B cell (primary cell): ENCODE results near the gene PACSIN1. TPM values are rescaled to one million over a fixed set of nuclear protein-coding genes. Genes with fewer than 3 reads are reported as not detected.

Source experiments
- ATAC-seq: fragments of 200-7000 bp; cut with Tn5 transposase; one replicate; pipeline ENCODE4 v1.10.0; 2021; ENCODE audit warnings: low read depth, mild to moderate bottlenecking, moderate number of reproducible peaks, moderate library complexity
- CTCF ChIA-PET: fragments of 350-600 bp; sonication (Branson Sonifier 250); formaldehyde crosslinking; loops from one replicate; lab custom pipeline; 2021; ENCODE audit warnings: antibody characterized with exemption, inconsistent platforms; lab: Charles Lee
- POLR2A ChIA-PET: fragments of 350-600 bp; sonication (Branson Sonifier 250); formaldehyde crosslinking; loops from one replicate; lab custom pipeline; 2021; ENCODE audit warnings: antibody characterized with exemption; lab: Charles Lee
- DNase-seq: peaks from one replicate; pipeline ENCODE4 v3.0.0; 2013
- H2AFZ ChIP-seq: 2 replicates; pipeline ENCODE4 v1.6.1; 2012; ENCODE audit warnings: mild to moderate bottlenecking, low read depth, low read length; ENCODE audit not compliant: insufficient read depth, poor library complexity, severe bottlenecking
- H3K27ac ChIP-seq, 2 donors: 1 replicate in 1 of 2; 2 replicates in 1 of 2; pipeline ENCODE4 v1.5.1; 2012 to 2013; ENCODE audit warnings: low read length in 2 of 2, mild to moderate bottlenecking in 2 of 2, moderate library complexity in 1 of 2
- H3K27me3 ChIP-seq, 4 experiments: fragments of 200-600 bp in 1 of 4; sonication (generic) in 1 of 4; replicated peaks in 1 of 4; 1 replicate in 2 of 4; 2 replicates in 2 of 4; pipeline versions ENCODE4 v1.6.1 to v1.7.0; 2013 to 2016; ENCODE audit warnings: low read length in 3 of 4, mild to moderate bottlenecking in 2 of 4, mixed read lengths in 1 of 4, moderate library complexity in 1 of 4; ENCODE audit not compliant: insufficient read depth in 4 of 4, control insufficient read depth in 3 of 4; ENCODE audit errors: control extremely low read depth in 1 of 4
- H3K36me3 ChIP-seq, 2 experiments: replicated peaks in 1 of 2; 1 replicate in 1 of 2; 2 replicates in 1 of 2; pipeline versions ENCODE4 v1.6.1 to v1.7.1; 2013; ENCODE audit warnings: low read length in 1 of 2; ENCODE audit not compliant: insufficient read depth in 2 of 2, control insufficient read depth in 1 of 2; ENCODE audit errors: control extremely low read depth in 1 of 2, extremely low read depth in 1 of 2
- H3K4me1 ChIP-seq, 2 donors: fragments of 200-600 bp in 1 of 2; sonication (generic) in 1 of 2; 1 replicate in 1 of 2; 2 replicates in 1 of 2; pipeline versions ENCODE4 v1.5.1 to v1.6.1; 2013 to 2017; ENCODE audit warnings: low read length in 2 of 2; ENCODE audit not compliant: control insufficient read depth in 2 of 2, insufficient read depth in 2 of 2
- H3K4me2 ChIP-seq: replicated peaks from 2 replicates; pipeline ENCODE3; 2012; ENCODE audit warnings: mild to moderate bottlenecking, low read depth, low read length; ENCODE audit not compliant: poor library complexity, severe bottlenecking
- H3K4me3 ChIP-seq, 5 experiments: fragments of 200-600 bp in 1 of 5; sonication (generic) in 1 of 5; 1 replicate in 3 of 5; 2 replicates in 2 of 5; pipeline versions ENCODE4 v1.5.1 to v1.7.0; 2011 to 2016; ENCODE audit warnings: low read length in 4 of 5, mild to moderate bottlenecking in 4 of 5, low read depth in 2 of 5, control low read depth in 1 of 5, moderate library complexity in 1 of 5; ENCODE audit not compliant: insufficient read depth in 1 of 5; ENCODE audit errors: control extremely low read depth in 1 of 5, extremely low read depth in 1 of 5
- H3K79me2 ChIP-seq: fragments of 200-600 bp; sonication (generic); one replicate; pipeline ENCODE4 v1.6.0; 2016; ENCODE audit warnings: low read length; ENCODE audit not compliant: control insufficient read depth, insufficient read depth
- H3K9ac ChIP-seq: fragments of 200-600 bp; sonication (generic); 2 replicates; pipeline ENCODE4 v1.6.1; 2017; ENCODE audit warnings: mild to moderate bottlenecking, low read length, moderate library complexity
- H3K9me3 ChIP-seq, 3 donors: one replicate each; pipeline versions ENCODE4 v1.6.1 to v1.7.1; 2013; ENCODE audit warnings: low read length in 2 of 3; ENCODE audit not compliant: control insufficient read depth in 2 of 3, insufficient read depth in 1 of 3; ENCODE audit errors: control extremely low read depth in 1 of 3
- H4K20me1 ChIP-seq: 2 replicates; pipeline ENCODE4 v1.6.0; 2012; ENCODE audit warnings: mild to moderate bottlenecking, low read length; ENCODE audit not compliant: insufficient read depth, control insufficient read depth, poor library complexity, severe bottlenecking
- H3K27ac Mint-ChIP-seq: one replicate; pipeline ENCODE4 v1.8.0; 2021; ENCODE audit warnings: mixed read lengths
- H3K27me3 Mint-ChIP-seq: one replicate; pipeline ENCODE4 v1.8.0; 2021; ENCODE audit warnings: mixed read lengths
- H3K4me1 Mint-ChIP-seq: one replicate; pipeline ENCODE4 v1.8.0; 2021; ENCODE audit warnings: mixed read lengths
- H3K4me3 Mint-ChIP-seq: one replicate; pipeline ENCODE4 v1.8.0; 2021; ENCODE audit warnings: mixed read lengths
- H3K9me3 Mint-ChIP-seq: one replicate; pipeline ENCODE4 v1.8.0; 2022; ENCODE audit warnings: mixed read lengths; ENCODE audit not compliant: insufficient read depth
- CTCF ChIP-seq: fragments of 200-600 bp; IDR thresholded peaks from one replicate; pipeline ENCODE4 v1.8.0; 2022; ENCODE audit warnings: antibody characterized with exemption, mild to moderate bottlenecking
- EZH2 ChIP-seq: IDR thresholded peaks from 2 replicates; pipeline ENCODE4 v1.6.1; 2012; ENCODE audit warnings: borderline replicate concordance, low read depth, mild to moderate bottlenecking, moderate library complexity, low read length; ENCODE audit not compliant: insufficient read depth, poor library complexity, severe bottlenecking
- WGBS: methylation state at CpG from one replicate; pipeline ENCODE4 v1.1.5; 2013; ENCODE audit warnings: missing lambda C conversion rate; ENCODE audit not compliant: insufficient coverage; 5-methylcytosine and 5-hydroxymethylcytosine counted together
- intact Hi-C: fragments of 100-400 bp; cut with micrococcal nuclease; formaldehyde crosslinking; loops from one replicate; pipeline ENCODE4 v1.10.0; 2022
- polyA plus RNA-seq: library from polyadenylated mRNA; depleted of rRNA; stranded (reverse); fragments of >200 nt; gene quantifications from 2 replicates; pipeline ENCODE4 v1.2.3, GENCODE V29; 2012
- total RNA-seq, 2 donors: library from RNA; stranded (reverse); fragments of 120-200 nt in 1 of 2; gene quantifications; 1 replicate in 1 of 2; 2 replicates in 1 of 2; pipeline versions ENCODE4 v1.2.3 to v1.2.4, GENCODE V29; 2013 to 2022

Gene PACSIN1
- total and polyA plus RNA-seq, 2 donors (not counting 1 experiment from before 2014, with no cell fraction given): 0.18 to 0.20 TPM

DNA sequence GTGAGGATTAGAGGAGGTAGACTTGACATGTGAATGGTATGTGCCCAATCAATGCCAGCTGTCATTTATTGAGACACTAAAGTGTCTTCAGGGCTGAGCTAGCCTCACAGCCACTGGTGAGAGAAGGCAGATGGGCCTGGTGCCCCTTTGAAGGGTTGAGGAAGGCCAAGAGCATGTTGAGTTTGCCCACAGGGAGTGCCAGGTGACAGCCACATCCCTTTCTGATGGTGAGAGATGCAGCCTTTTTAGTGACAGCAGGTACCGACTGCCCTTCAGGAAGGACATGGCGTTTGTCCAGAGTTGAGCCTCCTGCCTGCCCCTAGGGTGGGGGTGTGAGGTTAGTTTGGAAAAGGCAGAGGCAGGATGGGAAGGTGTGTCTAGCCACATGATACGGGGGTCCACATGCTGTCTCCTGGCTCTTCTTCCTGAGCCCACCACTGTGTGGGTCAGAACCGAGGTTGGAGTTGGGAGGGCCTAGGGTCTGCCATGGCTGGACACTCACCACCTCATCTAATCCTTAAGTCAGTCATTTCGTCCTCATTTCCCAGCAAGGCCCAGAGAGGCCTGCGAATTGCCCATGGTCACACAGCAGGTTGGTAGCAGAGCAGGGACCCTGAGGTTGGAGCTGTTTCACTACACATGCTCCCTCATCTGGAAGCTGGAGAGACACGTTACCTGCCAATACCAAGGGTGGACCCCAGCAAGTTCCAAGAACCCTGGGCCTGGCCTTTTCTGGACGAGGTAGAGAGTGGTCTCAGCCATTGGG lies 57.7 kb downstream of the PACSIN1 start:
- Histone ChIP-seq H3K79me2 (no peaks in the 10 kb centered on the region), H3K36me3 (no peaks in the 10 kb centered on the region), H3K9ac (no peak overlapping the region), H3K27ac (no peak overlapping the region), H2AFZ (no peak overlapping the region), H4K20me1 (no peaks in the 10 kb centered on the region), H3K4me1 (peaks cover 13 to 20% of the 10 kb centered on the region in 2 donors), H3K27me3 (no peaks in the 10 kb centered on the region), H3K4me3 (no peak overlapping the region), H3K9me3 (no peaks in the 10 kb centered on the region), H3K4me2 (no peak overlapping the region)
- POLR2A ChIA-PET: interaction anchor here (0.6 kb wide), 1 partner anchor 130 kb away, joined by 5 read pairs; no protein-coding TSS in a partner anchor
- CTCF ChIA-PET: interaction anchor here (0.6 to 1.3 kb wide), 2 partner anchors 28 to 86 kb away, joined by 4 to 5 read pairs; no protein-coding TSS in a partner anchor
- Mint-ChIP-seq H3K9me3 (no peaks in the 10 kb centered on the region), H3K4me3 (no peak overlapping the region), H3K4me1 (peaks cover 15% of the 10 kb centered on the region), H3K27ac (no peak overlapping the region), H3K27me3 (no peaks in the 10 kb centered on the region)
- WGBS: 94% methylated on average over 7 of the region's 8 CpGs
- DNase-seq (no peak), ATAC-seq (no peak)
- intact Hi-C loops: loop anchor here (10.0 kb wide), 1 partner anchor 339 kb away; no protein-coding TSS in a partner anchor
- TF ChIP-seq EZH2: no peak

DNA sequence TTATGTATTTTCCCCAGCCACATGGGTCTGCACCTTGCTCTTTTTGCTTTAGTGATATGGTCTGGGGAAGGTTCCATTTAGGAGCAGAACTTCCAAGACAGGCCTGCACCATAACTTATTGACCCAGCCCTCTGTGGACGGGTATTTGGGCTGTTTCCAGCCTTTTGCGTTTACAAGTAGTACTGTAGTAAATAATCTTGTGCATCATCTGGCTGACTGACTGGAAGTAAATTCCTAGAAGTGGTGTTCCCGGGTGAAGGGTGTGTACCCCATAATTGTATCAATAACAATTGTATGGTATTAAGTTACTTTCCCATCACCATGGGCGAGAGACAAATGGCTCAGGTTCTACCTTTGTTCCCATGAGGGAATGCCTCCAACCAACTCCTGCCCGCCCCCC lies 58.6 kb downstream of the PACSIN1 start:
- Mint-ChIP-seq H3K27me3 (no peaks in the 10 kb centered on the region), H3K27ac (no peak overlapping the region), H3K4me1 (peaks cover 15% of the 10 kb centered on the region), H3K9me3 (no peaks in the 10 kb centered on the region), H3K4me3 (no peak overlapping the region)
- ATAC-seq: no peak
- WGBS: 100% methylated on average over 1 of the region's 5 CpGs
- Histone ChIP-seq H3K9me3 (no peaks in the 10 kb centered on the region), H3K36me3 (no peaks in the 10 kb centered on the region), H3K27me3 (no peaks in the 10 kb centered on the region), H3K4me1 (peaks cover 13 to 20% of the 10 kb centered on the region in 2 donors), H3K4me2 (no peak overlapping the region), H3K4me3 (no peak overlapping the region), H3K79me2 (no peaks in the 10 kb centered on the region), H3K27ac (no peak overlapping the region), H4K20me1 (no peaks in the 10 kb centered on the region), H2AFZ (no peak overlapping the region), H3K9ac (no peak overlapping the region)
- TF ChIP-seq EZH2 (no peak), CTCF (no peak)
- CTCF ChIA-PET: no interaction called here
- POLR2A ChIA-PET: no interaction called here
- DNase-seq: no peak
- intact Hi-C loops: loop anchor here (10.0 kb wide), 1 partner anchor 340 kb away; no protein-coding TSS in a partner anchor
